Measurements from ENCODE around the gene CTTNBP2.

CTTNBP2 gene, protein sequence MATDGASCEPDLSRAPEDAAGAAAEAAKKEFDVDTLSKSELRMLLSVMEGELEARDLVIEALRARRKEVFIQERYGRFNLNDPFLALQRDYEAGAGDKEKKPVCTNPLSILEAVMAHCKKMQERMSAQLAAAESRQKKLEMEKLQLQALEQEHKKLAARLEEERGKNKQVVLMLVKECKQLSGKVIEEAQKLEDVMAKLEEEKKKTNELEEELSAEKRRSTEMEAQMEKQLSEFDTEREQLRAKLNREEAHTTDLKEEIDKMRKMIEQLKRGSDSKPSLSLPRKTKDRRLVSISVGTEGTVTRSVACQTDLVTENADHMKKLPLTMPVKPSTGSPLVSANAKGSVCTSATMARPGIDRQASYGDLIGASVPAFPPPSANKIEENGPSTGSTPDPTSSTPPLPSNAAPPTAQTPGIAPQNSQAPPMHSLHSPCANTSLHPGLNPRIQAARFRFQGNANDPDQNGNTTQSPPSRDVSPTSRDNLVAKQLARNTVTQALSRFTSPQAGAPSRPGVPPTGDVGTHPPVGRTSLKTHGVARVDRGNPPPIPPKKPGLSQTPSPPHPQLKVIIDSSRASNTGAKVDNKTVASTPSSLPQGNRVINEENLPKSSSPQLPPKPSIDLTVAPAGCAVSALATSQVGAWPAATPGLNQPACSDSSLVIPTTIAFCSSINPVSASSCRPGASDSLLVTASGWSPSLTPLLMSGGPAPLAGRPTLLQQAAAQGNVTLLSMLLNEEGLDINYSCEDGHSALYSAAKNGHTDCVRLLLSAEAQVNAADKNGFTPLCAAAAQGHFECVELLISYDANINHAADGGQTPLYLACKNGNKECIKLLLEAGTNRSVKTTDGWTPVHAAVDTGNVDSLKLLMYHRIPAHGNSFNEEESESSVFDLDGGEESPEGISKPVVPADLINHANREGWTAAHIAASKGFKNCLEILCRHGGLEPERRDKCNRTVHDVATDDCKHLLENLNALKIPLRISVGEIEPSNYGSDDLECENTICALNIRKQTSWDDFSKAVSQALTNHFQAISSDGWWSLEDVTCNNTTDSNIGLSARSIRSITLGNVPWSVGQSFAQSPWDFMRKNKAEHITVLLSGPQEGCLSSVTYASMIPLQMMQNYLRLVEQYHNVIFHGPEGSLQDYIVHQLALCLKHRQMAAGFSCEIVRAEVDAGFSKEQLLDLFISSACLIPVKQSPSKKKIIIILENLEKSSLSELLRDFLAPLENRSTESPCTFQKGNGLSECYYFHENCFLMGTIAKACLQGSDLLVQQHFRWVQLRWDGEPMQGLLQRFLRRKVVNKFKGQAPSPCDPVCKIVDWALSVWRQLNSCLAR (N-terminal part only)

DNA sequence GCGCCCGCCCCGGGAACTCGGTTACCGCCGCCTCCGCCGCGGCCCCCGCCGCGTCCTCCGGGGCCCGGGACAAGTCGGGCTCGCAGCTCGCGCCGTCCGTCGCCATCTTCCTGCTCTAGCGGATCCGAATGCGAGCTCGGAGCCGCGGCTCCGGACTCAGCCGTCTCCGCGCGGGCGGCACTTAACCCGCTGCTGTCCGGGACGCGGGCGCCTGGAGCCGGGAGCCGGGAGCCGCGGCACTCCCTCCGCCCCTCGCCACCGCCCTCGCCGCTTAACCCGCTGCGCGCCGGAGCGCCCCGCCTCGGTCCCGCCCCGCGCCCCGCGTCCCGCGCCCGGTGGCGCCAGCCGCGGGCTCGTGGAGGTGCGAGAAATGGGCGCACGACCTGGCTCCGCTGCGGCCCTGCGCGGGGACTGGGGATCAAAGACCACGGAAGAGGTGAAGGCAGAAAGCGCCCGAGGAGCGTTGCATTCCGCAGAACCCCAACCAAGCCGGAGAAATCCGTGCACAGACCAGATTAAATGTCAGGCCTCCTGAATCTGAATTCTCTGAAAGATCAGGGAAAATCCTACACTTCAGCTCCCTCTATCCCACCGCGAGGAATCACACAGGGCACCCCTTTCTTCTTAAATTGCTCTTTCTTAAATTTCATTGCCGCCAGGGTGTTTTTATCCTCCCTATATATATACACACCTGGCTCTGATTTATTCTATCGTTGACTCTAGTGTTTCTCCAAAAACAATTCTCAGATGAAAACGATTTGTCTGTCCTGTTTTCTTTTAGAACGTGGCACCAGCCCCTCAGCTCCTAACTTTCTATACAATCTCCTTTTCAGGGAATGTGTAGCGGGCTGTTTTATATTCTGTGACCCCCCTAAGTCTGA, at the start of gene CTTNBP2:
TSS of gene CTTNBP2 (minus strand) at position 132 of the 881 bp plus-strand sequence. CDS start at position 106, 26 bp downstream.
- peak; percentile 44 for DNase-seq (ENCODE audit: low spot score)

DNA sequence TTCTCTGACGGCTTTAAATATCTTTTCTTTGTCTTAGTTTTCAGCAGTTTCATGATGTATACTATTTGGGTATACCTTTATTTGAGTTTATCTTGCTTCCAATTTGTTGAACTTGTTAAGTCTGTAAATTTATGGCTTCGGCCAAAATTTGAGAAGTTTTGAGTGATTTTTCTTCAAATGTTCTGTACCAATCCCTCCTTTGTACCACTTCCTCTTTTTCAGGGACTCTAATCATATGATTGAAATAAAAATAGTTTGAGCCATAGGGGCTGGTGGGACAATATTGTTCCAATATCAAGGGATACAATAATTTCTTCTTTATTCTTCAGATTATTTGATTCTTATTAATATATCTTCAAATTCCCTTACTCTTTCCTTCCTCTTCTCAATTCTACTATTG, 43.1 kb upstream of the CTTNBP2 start:
- DNase-seq (ENCODE audit: low spot score), result no peak

DNA sequence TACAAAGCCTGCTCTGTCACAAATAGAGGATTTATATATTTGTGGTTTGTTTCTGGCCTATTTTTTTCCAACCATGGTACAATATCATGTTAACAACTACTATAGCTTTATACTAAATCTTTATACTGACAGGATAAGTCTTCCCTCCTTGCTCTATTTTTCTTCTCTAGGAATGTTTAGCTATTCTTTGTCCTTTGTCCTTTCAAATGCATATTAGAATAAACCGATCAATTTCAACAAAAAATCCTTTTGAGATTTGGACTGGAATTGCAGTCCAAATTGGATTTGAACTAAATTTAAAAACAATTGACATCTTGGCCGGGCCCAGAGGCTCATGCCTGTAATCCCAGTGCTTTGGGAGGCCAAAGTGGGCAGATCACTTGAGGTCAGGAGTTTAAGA, 39.2 kb upstream of the CTTNBP2 start:
- DNase-seq (ENCODE audit: low spot score), result no peak

DNA sequence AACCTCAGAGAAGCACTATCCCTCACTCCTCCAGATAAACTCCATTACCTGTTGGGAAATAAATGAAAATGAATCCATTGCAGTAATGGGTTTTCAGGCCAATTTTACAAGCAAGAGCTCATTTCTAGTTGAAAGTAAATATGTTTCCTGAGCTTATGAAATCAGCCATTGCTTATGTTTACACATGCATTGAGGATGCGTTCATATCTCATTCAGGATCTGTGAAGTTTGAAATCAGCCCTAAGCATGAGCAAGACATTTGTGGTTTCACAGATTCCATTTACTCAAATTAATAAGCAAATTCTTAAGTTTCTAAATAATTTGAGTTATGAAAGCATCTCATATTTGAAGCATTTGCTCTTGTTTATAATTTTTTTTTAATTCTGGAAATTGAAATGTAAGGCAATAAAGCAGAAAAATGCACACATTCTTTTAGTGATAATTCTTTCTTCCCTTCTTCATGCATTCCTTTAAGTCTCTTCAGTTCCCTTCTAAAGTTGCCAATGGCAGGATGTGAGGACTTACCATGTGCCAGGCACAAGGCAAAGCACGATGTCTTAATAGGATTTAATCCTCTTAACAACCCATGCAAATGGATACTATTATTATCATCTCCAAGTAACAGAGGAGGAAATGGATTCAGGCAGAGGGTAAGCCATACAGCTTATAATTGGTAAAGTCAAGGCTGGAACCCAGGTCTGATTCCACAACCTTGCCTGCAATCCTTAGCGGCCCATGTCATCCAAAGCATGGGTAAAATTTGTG, 35.0 kb upstream of the CTTNBP2 start:
- no peak for DNase-seq (ENCODE audit: low spot score)

DNA sequence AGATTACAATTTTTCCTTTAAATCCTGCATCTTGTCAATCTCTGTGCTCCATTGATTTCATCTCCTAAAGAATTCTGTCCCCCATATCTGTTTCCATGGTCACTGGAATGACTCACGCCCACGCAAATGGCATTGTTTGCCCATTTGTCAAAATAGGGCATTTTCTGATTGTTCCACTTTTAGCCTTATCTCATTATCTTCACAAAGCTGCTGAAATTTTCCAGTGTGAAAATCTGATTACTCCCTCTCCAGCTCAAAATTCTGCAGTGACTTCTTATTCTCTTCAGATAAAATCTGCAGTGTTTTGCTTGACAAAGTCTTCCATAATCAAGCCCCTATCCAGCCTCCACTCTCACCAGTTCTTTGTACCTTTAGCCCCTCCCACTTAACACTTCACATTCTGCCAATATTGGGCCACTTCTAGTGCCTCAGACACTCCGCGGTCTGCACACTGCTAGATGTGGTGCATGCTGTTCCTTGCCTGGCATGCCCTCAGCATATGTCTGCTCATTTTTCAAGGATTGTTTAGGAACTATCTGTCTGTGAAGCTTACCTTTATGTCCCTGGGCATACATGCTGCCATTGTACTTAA, 33.9 kb upstream of the CTTNBP2 start:
- DNase-seq (ENCODE audit: low spot score), result no peak

DNA sequence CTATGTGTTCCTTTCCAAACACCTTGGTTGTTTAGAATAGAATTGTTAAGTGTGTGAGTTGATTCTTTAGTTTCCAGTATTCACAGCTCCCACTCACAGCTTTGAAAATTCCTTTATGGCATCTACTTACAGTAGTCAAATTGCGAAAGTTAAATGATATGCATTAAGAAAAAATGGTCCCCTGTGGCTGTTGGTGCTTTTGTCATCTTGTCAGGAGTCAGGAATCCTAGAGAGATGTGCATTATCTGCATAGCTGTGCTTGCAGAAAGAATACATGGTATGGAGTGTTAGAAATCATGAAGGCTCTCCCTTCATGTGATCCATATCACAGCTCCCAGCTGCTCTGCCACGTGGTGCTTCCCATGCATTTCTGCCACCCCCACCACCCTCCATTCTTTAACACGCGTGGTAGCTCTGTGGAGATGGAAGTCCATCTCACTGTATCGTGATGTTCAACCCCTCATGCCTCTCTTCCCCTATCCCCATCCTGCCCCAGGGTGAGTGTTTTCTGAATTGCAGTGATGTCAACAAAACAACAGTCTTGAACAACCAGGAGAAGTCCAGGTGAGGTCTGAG, 29.2 kb upstream of the CTTNBP2 start:
- DNase-seq (ENCODE audit: low spot score), result no peak

DNA sequence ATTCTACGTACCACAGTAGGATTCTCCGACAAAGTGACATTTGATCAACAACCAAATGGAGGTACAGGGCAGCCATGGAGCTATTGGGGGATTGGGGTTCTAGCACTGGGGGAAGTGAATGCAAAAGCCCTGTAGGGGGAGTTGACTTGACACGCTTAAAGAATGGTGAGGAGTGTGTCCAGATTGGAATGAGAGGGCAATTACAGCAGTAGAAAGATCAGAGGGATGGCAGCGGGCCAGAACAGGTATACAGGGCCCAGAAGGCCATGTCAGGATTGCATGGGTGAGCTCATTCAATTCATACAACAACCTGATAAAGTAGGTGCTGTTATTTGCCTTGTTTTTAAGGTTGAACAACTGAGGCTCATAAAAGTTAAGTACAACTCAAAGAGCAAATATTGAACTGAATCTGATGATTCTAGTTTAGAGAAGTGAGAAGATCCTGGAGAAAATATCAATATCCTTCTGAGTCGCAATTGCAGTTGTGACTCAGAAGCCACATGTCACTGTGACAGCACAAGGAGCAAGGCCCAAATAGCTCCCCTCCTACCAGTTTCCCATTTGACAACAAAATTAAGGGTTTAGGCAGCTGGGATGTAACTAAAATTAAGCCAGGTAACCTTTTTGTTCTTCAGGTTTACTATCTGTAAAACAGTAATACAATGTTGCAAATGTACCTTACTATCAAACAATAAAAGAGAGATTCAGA, 28.0 kb upstream of the CTTNBP2 start:
- peak; percentile 68 for DNase-seq (ENCODE audit: low spot score)

DNA sequence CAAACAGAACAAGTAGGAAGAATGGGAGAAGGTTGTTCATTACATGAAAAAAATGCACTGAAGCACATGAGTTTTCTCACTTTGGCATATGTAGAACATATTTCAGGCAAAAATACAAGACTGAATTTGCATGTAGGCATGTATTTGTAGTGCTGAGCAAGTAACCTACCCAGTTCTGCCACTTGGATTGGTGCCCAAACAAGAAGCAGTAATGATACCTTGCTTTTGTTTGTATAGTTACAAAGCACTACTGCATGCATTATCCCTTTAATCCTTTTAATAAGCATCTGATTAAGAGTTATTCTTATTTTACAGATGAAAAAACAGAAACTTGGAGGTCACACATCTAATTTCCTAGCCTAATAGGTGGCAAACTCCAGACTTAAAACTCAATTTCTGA, 23.1 kb upstream of the CTTNBP2 start:
- DNase-seq (ENCODE audit: low spot score), result no peak

DNA sequence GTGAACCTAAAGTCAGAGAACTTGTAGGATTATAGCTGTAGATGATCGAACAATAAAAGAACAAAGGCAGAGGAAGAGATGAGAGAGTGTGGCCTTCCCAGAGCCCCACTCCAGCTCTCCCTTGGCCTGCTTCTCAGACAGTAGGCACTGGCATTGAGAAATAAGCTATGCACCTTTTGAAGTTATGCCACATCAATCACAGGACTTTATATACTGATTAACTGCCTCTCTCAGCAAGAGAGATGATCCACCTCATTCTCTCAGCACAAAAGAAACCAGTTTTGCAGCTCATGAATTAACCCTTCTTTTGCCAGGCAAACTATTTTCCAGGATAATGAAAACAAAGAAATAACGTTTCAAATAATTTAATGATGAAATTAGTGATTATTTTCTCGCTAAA, 22.0 kb upstream of the CTTNBP2 start:
- DNase-seq (ENCODE audit: low spot score), result peak; percentile 77

DNA sequence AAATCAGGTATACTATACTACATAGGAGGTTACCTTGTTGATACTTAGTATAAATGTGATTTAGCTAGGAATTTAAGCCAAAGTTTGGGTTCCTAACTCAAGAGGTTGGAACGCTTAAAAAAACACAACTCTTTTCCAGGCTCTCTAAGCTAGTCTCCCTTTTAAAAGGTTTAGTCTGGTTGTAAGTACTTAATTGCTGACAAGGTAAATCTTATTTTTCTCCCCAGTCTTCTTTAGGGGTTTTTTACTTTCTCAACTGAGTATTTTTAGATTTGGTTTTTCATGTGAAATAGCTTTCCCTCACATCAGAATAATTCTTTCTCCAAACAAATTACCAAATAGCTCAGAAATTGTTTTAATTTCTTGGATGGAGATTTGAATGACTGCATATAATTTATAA, 20.8 kb upstream of the CTTNBP2 start:
- DNase-seq (ENCODE audit: low spot score), result no peak

DNA sequence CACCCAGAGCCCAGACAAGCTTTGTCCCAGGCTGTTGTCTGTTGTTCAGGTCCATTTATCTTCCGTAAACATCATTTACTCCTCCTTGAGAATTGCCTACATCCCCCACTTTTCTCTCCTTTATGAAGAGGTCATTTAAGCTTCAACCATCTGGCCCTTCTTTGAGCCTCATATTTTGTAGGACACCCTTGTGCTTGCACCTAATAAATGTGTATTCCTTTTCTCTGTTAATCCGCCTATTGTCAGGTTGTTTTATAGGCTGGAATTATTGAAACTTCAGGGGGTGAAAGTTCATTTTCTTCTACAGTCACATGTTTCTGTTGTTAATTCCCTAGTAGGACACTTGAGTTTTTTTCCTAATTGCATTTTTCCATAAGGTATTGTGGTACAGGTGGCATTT, 19.6 kb upstream of the CTTNBP2 start:
- DNase-seq (ENCODE audit: low spot score), result no peak

DNA sequence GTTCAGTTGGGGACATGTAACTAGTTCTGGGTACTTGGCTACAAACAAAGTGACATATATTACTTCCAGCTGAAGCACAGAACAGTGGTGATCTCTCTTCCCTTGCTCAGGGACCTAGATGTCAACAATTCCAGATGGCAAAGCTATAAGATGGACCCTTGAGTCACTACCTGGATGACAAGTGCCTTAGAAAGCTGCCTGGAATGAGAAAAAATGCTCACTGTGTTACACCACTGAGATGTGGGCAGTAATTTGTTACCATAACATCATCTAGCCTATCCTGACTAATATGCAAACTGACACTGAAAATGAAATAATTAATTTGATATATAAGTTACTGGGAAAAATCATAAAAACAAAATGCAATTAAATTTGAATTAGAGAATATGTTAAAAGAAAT, 16.4 kb upstream of the CTTNBP2 start:
- no peak for DNase-seq (ENCODE audit: low spot score)

DNA sequence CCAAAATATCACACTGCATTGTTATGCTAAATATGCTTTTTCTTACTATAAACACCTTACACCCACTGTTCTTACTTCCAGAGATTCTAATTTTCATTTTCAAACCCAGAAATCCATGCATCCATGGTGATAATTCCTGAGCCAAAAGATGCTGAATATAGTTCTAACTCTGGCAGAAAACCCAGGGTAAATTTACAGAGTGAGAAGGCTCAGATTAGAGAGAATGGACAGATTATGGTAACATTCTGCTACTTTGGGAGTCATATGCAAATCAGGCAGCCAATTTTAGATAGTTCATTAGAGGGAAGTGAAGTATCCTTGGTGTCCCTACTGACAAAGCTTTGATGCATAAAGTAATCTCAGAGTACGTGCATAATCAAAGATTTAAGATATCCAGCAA, 15.4 kb upstream of the CTTNBP2 start:
- DNase-seq (ENCODE audit: low spot score), result no peak

DNA sequence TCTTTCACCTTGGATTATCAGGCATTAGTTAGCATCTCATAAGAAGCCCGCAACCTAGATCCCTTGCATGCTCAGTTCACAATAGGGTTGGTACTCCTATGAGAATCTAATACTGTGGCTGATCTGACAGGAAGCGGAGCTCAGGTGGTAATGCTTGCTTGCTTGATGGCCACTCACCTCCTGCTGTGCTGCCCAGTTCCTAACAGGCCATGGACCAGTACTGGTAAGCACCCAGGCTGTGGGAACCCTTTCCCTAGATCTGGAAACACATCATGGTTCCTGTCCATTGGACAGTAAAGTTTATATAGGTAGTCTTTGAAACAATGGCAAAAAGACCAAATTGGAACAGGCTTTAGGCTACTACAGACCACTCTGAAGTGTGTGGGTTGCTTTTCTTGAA, 9.4 kb upstream of the CTTNBP2 start:
- DNase-seq (ENCODE audit: low spot score), result no peak

DNA sequence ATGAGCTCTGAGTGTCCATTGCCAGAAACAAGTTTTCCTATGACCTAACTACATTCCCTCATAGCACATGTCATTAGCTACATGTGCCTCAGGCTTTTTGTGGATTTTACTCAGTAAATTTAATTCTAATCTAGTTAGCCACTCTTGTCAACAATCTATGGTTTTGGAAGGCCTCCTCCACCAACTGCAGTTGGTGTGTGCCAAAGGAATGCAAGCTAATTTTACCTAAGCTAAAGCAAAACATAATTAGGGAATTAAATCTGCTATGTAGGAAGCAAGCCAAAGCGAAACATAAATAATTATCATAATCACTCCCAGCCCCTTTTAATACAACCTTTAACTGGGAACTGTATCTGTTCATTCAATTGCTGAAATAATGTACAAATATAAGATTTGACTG, 3.5 kb upstream of the CTTNBP2 start:
- no peak for DNase-seq (ENCODE audit: low spot score)

DNA sequence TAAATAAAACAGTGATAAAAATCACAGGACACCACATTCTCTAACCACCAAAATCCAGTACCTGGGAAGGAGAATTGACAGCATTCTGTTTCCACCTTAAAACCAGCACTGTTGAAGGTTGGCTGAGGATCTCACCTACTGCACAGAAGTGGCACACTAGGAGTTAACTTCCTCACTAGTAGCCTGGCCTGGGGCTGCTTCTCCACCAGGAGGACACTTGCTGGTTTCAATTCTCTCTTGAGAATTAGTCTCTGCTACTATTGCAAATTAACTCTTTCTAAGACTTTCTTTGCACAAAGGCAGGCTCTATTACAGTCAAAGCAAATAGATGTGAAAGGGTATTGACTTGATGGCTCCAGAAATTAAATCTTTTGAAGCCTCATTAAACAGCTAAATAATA, 2.3 kb upstream of the CTTNBP2 start:
- DNase-seq (ENCODE audit: low spot score), result peak; percentile 17

DNA sequence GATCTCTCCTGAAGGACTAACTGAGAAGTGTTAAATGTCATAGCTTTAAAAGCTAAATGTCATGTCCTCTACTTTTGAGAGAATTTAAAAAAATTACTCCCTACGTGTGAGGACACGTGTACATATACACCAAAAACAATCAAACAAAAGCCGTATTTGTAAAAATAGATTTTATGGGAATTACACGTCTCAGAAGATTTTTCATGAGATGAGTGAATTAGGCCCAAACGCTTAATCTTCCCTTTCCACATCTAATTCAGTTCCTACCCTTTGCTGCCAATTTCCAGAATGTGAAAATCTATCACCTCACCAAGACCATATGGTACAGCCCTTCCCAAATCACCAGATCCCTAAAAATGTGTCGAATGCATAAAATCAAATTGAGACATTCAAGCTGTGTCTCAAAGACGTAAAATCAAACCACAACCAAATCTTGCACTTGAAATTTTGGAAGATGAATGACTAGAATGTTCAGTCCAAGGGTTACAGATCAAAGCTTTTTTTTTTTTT, 1.0 kb upstream of the CTTNBP2 start:
- no peak for DNase-seq (ENCODE audit: low spot score)

DNA sequence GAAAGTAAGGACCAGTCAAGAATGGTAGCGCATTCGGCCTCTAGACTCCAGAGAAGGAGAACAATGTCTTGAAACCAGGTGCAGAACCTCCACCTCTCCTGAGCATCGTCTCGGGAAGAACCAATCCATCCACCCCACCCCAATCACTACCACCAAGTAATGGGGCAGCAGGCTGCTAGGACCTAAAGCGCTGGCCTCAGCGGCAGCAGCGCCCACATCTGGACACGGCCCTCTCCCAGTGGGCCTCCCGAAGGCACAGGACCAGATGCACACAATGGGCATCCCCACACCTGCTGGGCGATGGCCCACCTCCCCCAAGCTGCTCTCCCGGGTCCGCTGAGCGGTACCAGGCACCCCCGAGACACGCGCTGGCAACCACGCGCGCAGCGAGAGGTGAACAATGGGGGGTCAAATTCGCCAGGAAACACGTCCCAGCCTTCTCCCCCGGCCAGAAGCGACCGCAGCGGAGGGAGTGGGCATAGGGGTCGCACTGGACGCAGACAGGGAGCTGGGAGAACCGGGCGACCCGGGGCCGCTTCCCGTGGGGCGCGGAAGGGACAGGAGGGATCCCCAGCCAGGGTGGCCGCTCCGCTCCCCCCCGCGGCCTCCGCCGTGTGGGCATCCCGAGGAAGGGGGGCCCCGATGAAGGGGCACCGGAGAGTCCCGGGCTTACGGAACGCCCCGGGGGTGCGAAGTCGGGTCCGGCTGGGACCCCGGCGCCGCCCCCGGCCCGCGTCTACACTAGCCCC, 506 bp downstream of the CTTNBP2 start:
- DNase-seq (ENCODE audit: low spot score), result peak; percentile 33

Data from SW480 (cell line).